ENCODE measurements around the gene GJD3.

GJD3 gene

GRCh38 chr17:40322358-40323315 lies 41.9 kb downstream of the GJD3 start:
- DNase-seq (ENCODE audit: low read depth), result peak; percentile 65

- DNase-seq (ENCODE audit: low read depth), result no peak
These were observed 42.6 kb downstream of the GJD3 start for GRCh38 chr17:40321961-40322357.

- DNase-seq (ENCODE audit: low read depth), result no peak
These were observed 43.0 kb downstream of the GJD3 start for GRCh38 chr17:40321524-40321929.

- DNase-seq (ENCODE audit: low read depth), result no peak
These were observed 43.6 kb downstream of the GJD3 start for GRCh38 chr17:40320756-40321523.

- DNase-seq (ENCODE audit: low read depth), result no peak
These were observed 44.6 kb downstream of the GJD3 start for GRCh38 chr17:40319651-40320540.

GRCh38 chr17:40318830-40319391 lies 45.6 kb downstream of the GJD3 start:
- no peak for DNase-seq (ENCODE audit: low read depth)

GRCh38 chr17:40317880-40318829 lies 46.4 kb downstream of the GJD3 start:
- peak; percentile 72 for DNase-seq (ENCODE audit: low read depth)

- no peak for DNase-seq (ENCODE audit: low read depth)
These were observed 47.1 kb downstream of the GJD3 start for GRCh38 chr17:40317345-40317873.

- DNase-seq (ENCODE audit: low read depth), result no peak
These were observed 47.8 kb downstream of the GJD3 start for GRCh38 chr17:40316571-40317344.

GRCh38 chr17:40315678-40316570 lies 48.6 kb downstream of the GJD3 start:
- no peak for DNase-seq (ENCODE audit: low read depth)

- no peak for DNase-seq (ENCODE audit: low read depth)
These were observed 49.3 kb downstream of the GJD3 start for GRCh38 chr17:40315206-40315605.

GRCh38 chr17:40314584-40314956 lies 50.0 kb downstream of the GJD3 start:
- peak; percentile 63 for DNase-seq (ENCODE audit: low read depth)

- DNase-seq (ENCODE audit: low read depth), result no peak
These were observed 50.6 kb downstream of the GJD3 start for GRCh38 chr17:40313668-40314583.
